Measurements from ENCODE around the gene TEX22. TPM values are rescaled to one million over a fixed set of nuclear protein-coding genes. Genes with fewer than 3 reads are reported as not detected.

TEX22 gene
- total and polyA plus RNA-seq, 2 donors, result 0.85 to 1.2 TPM

GRCh38 chr14:105437723-105438500 lies 39.6 kb downstream of the TEX22 start:
- H3K9me3 ChIP-seq (ENCODE audit: control insufficient read depth in 2 of 2, insufficient read depth in 1 of 2, low read length in 1 of 2), result peaks cover 3 to 16% of the 10 kb centered on the region in 2 donors
- no peaks in the 10 kb centered on the region for H3K27me3 ChIP-seq (ENCODE audit: control insufficient read depth in 2 of 2, insufficient read depth in 1 of 2, low read length in 1 of 2)
- H3K4me3 ChIP-seq (ENCODE audit: low read length in 2 of 2), result no peak overlapping the region
- no peak overlapping the region for H3K27ac ChIP-seq (ENCODE audit: low read depth in 1 of 2, low read length in 1 of 2)
- H3K4me1 ChIP-seq (ENCODE audit: control insufficient read depth in 2 of 2, insufficient read depth in 2 of 2, low read length in 2 of 2), result no peaks in the 10 kb centered on the region
- no peak for DNase-seq (ENCODE audit: low read depth in 6 of 9, low spot score in 9 of 9)
- 98% methylated on average over 18 of the region's 18 CpGs for WGBS
- H3K36me3 ChIP-seq (ENCODE audit: control insufficient read depth in 2 of 2, insufficient read depth in 2 of 2, low read length in 1 of 2), result peaks cover 35 to 54% of the 10 kb centered on the region in 2 donors

GRCh38 chr14:105439179-105439578 lies 40.8 kb downstream of the TEX22 start:
- Histone ChIP-seq H3K4me1 (ENCODE audit: control insufficient read depth in 2 of 2, insufficient read depth in 2 of 2, low read length in 2 of 2) (no peaks in the 10 kb centered on the region), H3K27me3 (ENCODE audit: control insufficient read depth in 2 of 2, insufficient read depth in 1 of 2, low read length in 1 of 2) (no peaks in the 10 kb centered on the region), H3K9me3 (ENCODE audit: control insufficient read depth in 2 of 2, insufficient read depth in 1 of 2, low read length in 1 of 2) (peaks cover 3 to 16% of the 10 kb centered on the region in 2 donors), H3K36me3 (ENCODE audit: control insufficient read depth in 2 of 2, insufficient read depth in 2 of 2, low read length in 1 of 2) (peaks cover 42 to 58% of the 10 kb centered on the region in 2 donors), H3K4me3 (ENCODE audit: low read length in 2 of 2) (no peak overlapping the region), H3K27ac (ENCODE audit: low read depth in 1 of 2, low read length in 1 of 2) (no peak overlapping the region)
- DNase-seq (ENCODE audit: low read depth in 6 of 9, low spot score in 9 of 9), result no peak
- WGBS, result 95% methylated on average over 11 of the region's 11 CpGs

- DNase-seq (ENCODE audit: low read depth in 6 of 9, low spot score in 9 of 9), result no peak
- no peaks in the 10 kb centered on the region for H3K27me3 ChIP-seq (ENCODE audit: control insufficient read depth in 2 of 2, insufficient read depth in 1 of 2, low read length in 1 of 2)
Observed at GRCh38 chr14:105439710-105440553, 41.6 kb downstream of the TEX22 start.

GRCh38 chr14:105440554-105440900 lies 42.2 kb downstream of the TEX22 start:
- Histone ChIP-seq H3K4me1 (ENCODE audit: control insufficient read depth in 2 of 2, insufficient read depth in 2 of 2, low read length in 2 of 2) (no peaks in the 10 kb centered on the region), H3K4me3 (ENCODE audit: low read length in 2 of 2) (no peak overlapping the region), H3K9me3 (ENCODE audit: control insufficient read depth in 2 of 2, insufficient read depth in 1 of 2, low read length in 1 of 2) (peaks cover 3 to 11% of the 10 kb centered on the region in 2 donors), H3K27ac (ENCODE audit: low read depth in 1 of 2, low read length in 1 of 2) (no peak overlapping the region), H3K27me3 (ENCODE audit: control insufficient read depth in 2 of 2, insufficient read depth in 1 of 2, low read length in 1 of 2) (no peaks in the 10 kb centered on the region), H3K36me3 (ENCODE audit: control insufficient read depth in 2 of 2, insufficient read depth in 2 of 2, low read length in 1 of 2) (peaks cover 42 to 66% of the 10 kb centered on the region in 2 donors)
- WGBS, result 97% methylated on average over 15 of the region's 15 CpGs
- no peak for DNase-seq (ENCODE audit: low read depth in 6 of 9, low spot score in 9 of 9)

More at GRCh38 chr14:105439710-105440553, 41.6 kb downstream of the TEX22 start:
- Histone ChIP-seq H3K36me3 (ENCODE audit: control insufficient read depth in 2 of 2, insufficient read depth in 2 of 2, low read length in 1 of 2) (peaks cover 42 to 60% of the 10 kb centered on the region in 2 donors), H3K9me3 (ENCODE audit: control insufficient read depth in 2 of 2, insufficient read depth in 1 of 2, low read length in 1 of 2) (peaks cover 3 to 16% of the 10 kb centered on the region in 2 donors), H3K4me3 (ENCODE audit: low read length in 2 of 2) (no peak overlapping the region), H3K4me1 (ENCODE audit: control insufficient read depth in 2 of 2, insufficient read depth in 2 of 2, low read length in 2 of 2) (no peaks in the 10 kb centered on the region), H3K27ac (ENCODE audit: low read depth in 1 of 2, low read length in 1 of 2) (no peak overlapping the region)
- WGBS, result 96% methylated on average over 33 of the region's 33 CpGs

GRCh38 chr14:105440992-105441391 lies 42.7 kb downstream of the TEX22 start:
- peaks cover 45 to 71% of the 10 kb centered on the region in 2 donors for H3K36me3 ChIP-seq (ENCODE audit: control insufficient read depth in 2 of 2, insufficient read depth in 2 of 2, low read length in 1 of 2)

GRCh38 chr14:105442125-105442524 lies 43.8 kb downstream of the TEX22 start:
- Histone ChIP-seq H3K36me3 (ENCODE audit: control insufficient read depth in 2 of 2, insufficient read depth in 2 of 2, low read length in 1 of 2) (peaks cover 41 to 74% of the 10 kb centered on the region in 2 donors), H3K27me3 (ENCODE audit: control insufficient read depth in 2 of 2, insufficient read depth in 1 of 2, low read length in 1 of 2) (no peaks in the 10 kb centered on the region)
- no peak for DNase-seq (ENCODE audit: low read depth in 6 of 9, low spot score in 9 of 9)

More at GRCh38 chr14:105440992-105441391, 42.7 kb downstream of the TEX22 start:
- Histone ChIP-seq H3K4me1 (ENCODE audit: control insufficient read depth in 2 of 2, insufficient read depth in 2 of 2, low read length in 2 of 2) (no peaks in the 10 kb centered on the region), H3K27me3 (ENCODE audit: control insufficient read depth in 2 of 2, insufficient read depth in 1 of 2, low read length in 1 of 2) (no peaks in the 10 kb centered on the region), H3K9me3 (ENCODE audit: control insufficient read depth in 2 of 2, insufficient read depth in 1 of 2, low read length in 1 of 2) (peaks cover 3 to 11% of the 10 kb centered on the region in 2 donors), H3K4me3 (ENCODE audit: low read length in 2 of 2) (no peak overlapping the region), H3K27ac (ENCODE audit: low read depth in 1 of 2, low read length in 1 of 2) (no peak overlapping the region)
- no peak for DNase-seq (ENCODE audit: low read depth in 6 of 9, low spot score in 9 of 9)
- 93% methylated on average over 9 of the region's 9 CpGs for WGBS

GRCh38 chr14:105442834-105443233 lies 44.5 kb downstream of the TEX22 start:
- DNase-seq (ENCODE audit: low read depth in 6 of 9, low spot score in 9 of 9), result no peak
- Histone ChIP-seq H3K36me3 (ENCODE audit: control insufficient read depth in 2 of 2, insufficient read depth in 2 of 2, low read length in 1 of 2) (peaks cover 40 to 73% of the 10 kb centered on the region in 2 donors), H3K27me3 (ENCODE audit: control insufficient read depth in 2 of 2, insufficient read depth in 1 of 2, low read length in 1 of 2) (no peaks in the 10 kb centered on the region), H3K9me3 (ENCODE audit: control insufficient read depth in 2 of 2, insufficient read depth in 1 of 2, low read length in 1 of 2) (peaks cover 0 to 2% of the 10 kb centered on the region in 2 donors), H3K4me3 (ENCODE audit: low read length in 2 of 2) (no peak overlapping the region), H3K4me1 (ENCODE audit: control insufficient read depth in 2 of 2, insufficient read depth in 2 of 2, low read length in 2 of 2) (no peaks in the 10 kb centered on the region), H3K27ac (ENCODE audit: low read depth in 1 of 2, low read length in 1 of 2) (no peak overlapping the region)
- WGBS, result 90% methylated on average over 12 of the region's 12 CpGs

More at GRCh38 chr14:105442125-105442524, 43.8 kb downstream of the TEX22 start:
- Histone ChIP-seq H3K4me1 (ENCODE audit: control insufficient read depth in 2 of 2, insufficient read depth in 2 of 2, low read length in 2 of 2) (no peaks in the 10 kb centered on the region), H3K9me3 (ENCODE audit: control insufficient read depth in 2 of 2, insufficient read depth in 1 of 2, low read length in 1 of 2) (peaks cover 2 to 3% of the 10 kb centered on the region in 2 donors), H3K27ac (ENCODE audit: low read depth in 1 of 2, low read length in 1 of 2) (no peak overlapping the region), H3K4me3 (ENCODE audit: low read length in 2 of 2) (no peak overlapping the region)
- WGBS, result 85% methylated on average over 17 of the region's 17 CpGs

- Histone ChIP-seq H3K4me3 (ENCODE audit: low read length in 2 of 2) (no peak overlapping the region), H3K27ac (ENCODE audit: low read depth in 1 of 2, low read length in 1 of 2) (no peak overlapping the region), H3K36me3 (ENCODE audit: control insufficient read depth in 2 of 2, insufficient read depth in 2 of 2, low read length in 1 of 2) (peaks cover 35 to 63% of the 10 kb centered on the region in 2 donors), H3K4me1 (ENCODE audit: control insufficient read depth in 2 of 2, insufficient read depth in 2 of 2, low read length in 2 of 2) (no peaks in the 10 kb centered on the region), H3K27me3 (ENCODE audit: control insufficient read depth in 2 of 2, insufficient read depth in 1 of 2, low read length in 1 of 2) (no peaks in the 10 kb centered on the region), H3K9me3 (ENCODE audit: control insufficient read depth in 2 of 2, insufficient read depth in 1 of 2, low read length in 1 of 2) (peaks cover 0 to 2% of the 10 kb centered on the region in 2 donors)
- DNase-seq (ENCODE audit: low read depth in 6 of 9, low spot score in 9 of 9), result no peak
- 98% methylated on average over 17 of the region's 17 CpGs for WGBS
Observed at GRCh38 chr14:105444859-105445258, 46.5 kb downstream of the TEX22 start.

DNA sequence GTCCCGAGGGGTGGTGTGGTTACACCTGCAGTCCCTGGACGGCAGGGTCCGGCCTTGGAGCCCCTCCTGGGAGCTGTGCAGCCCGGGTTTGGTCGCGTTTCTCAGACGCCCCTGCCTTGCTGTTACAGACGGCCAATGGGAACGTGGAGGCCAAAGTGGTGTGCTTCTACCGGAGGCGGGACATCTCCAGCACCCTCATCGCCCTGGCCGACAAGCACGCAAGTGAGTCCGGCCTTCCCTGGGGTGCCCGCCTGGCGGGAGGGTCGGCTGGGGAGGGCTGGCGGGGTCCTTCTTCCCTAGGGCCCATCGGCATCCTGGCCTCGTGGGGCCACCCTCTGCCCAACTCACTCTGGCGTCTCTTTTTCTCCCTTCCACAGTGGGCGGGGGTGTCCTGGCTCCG lies 47.0 kb downstream of the TEX22 start:
- peaks cover 36 to 63% of the 10 kb centered on the region in 2 donors for H3K36me3 ChIP-seq (ENCODE audit: control insufficient read depth in 2 of 2, insufficient read depth in 2 of 2, low read length in 1 of 2)
- H3K4me3 ChIP-seq (ENCODE audit: low read length in 2 of 2), result no peak overlapping the region
- no peaks in the 10 kb centered on the region for H3K4me1 ChIP-seq (ENCODE audit: control insufficient read depth in 2 of 2, insufficient read depth in 2 of 2, low read length in 2 of 2)
- H3K9me3 ChIP-seq (ENCODE audit: control insufficient read depth in 2 of 2, insufficient read depth in 1 of 2, low read length in 1 of 2), result peaks cover 0 to 2% of the 10 kb centered on the region in 2 donors
- DNase-seq (ENCODE audit: low read depth in 6 of 9, low spot score in 9 of 9), result no peak
- no peak overlapping the region for H3K27ac ChIP-seq (ENCODE audit: low read depth in 1 of 2, low read length in 1 of 2)
- H3K27me3 ChIP-seq (ENCODE audit: control insufficient read depth in 2 of 2, insufficient read depth in 1 of 2, low read length in 1 of 2), result no peaks in the 10 kb centered on the region
- 97% methylated on average over 24 of the region's 24 CpGs for WGBS
